Mucosa of gallbladder (tissue), 1 donor: ENCODE data around the gene AMER1. TPM values are rescaled to one million over a fixed set of nuclear protein-coding genes. Genes with fewer than 3 reads are reported as not detected.
"Not testable (repeated sequence)": the region's sequence is repeated elsewhere in the genome, so short reads cannot be mapped to it uniquely, and the experiment has no call there.

Experiments used
- DNase-seq: peaks from one replicate; pipeline ENCODE4 v3.0.0-alpha.2; 2020; ENCODE audit warnings: low spot score
- total RNA-seq: library from RNA; stranded (reverse); gene quantifications from one replicate; pipeline ENCODE4 v1.2.1, GENCODE V29; 2021
- donor health status: DM: no; HTN: no; CAD: no.

The AMER1 gene
- total RNA-seq: 6.0 TPM

GRCh38 chrX:64205441-64205734, at the start of gene AMER1:
Gene AMER1, minus strand, starts transcription at chrX:64205708. Its CDS starts 12,422 bp downstream, at chrX:64193286.
- no peak for DNase-seq

GRCh38 chrX:64230123-64230970, 24.8 kb upstream of the AMER1 start, which contains the start of gene ASB12:
Gene ASB12, minus strand, starts transcription at chrX:64230607. Its CDS starts 4,957 bp downstream, at chrX:64225650.
- DNase-seq: no peak

- DNase-seq: no peak
These were observed 23.6 kb upstream of the AMER1 start for GRCh38 chrX:64229154-64229553.

GRCh38 chrX:64218023-64218422, 12.5 kb upstream of the AMER1 start:
- DNase-seq: no peak

- not testable (repeated sequence) for DNase-seq
These were observed 8.5 kb upstream of the AMER1 start for GRCh38 chrX:64213989-64214388.

- DNase-seq: no peak
These were observed 1.2 kb upstream of the AMER1 start for GRCh38 chrX:64206556-64207162.

- peak; percentile 94 for DNase-seq
These were observed 410 bp upstream of the AMER1 start for GRCh38 chrX:64205735-64206501.

GRCh38 chrX:64204701-64205440, 637 bp downstream of the AMER1 start:
- DNase-seq: peak; percentile 11

- peak; percentile 16 for DNase-seq
These were observed 1.3 kb downstream of the AMER1 start for GRCh38 chrX:64204252-64204651.

GRCh38 chrX:64202808-64203325, 2.6 kb downstream of the AMER1 start:
- no peak for DNase-seq

GRCh38 chrX:64198036-64198435, 7.5 kb downstream of the AMER1 start:
- no peak for DNase-seq

- DNase-seq: no peak
These were observed 8.9 kb downstream of the AMER1 start for GRCh38 chrX:64196606-64197005.

- no peak for DNase-seq
These were observed 9.6 kb downstream of the AMER1 start for GRCh38 chrX:64195862-64196261.

GRCh38 chrX:64192673-64193072, 12.8 kb downstream of the AMER1 start:
- no peak for DNase-seq

GRCh38 chrX:64192040-64192439, 13.5 kb downstream of the AMER1 start:
- no peak for DNase-seq

- no peak for DNase-seq
These were observed 14.1 kb downstream of the AMER1 start for GRCh38 chrX:64191281-64192010.

GRCh38 chrX:64190136-64190740, 15.3 kb downstream of the AMER1 start:
- DNase-seq: no peak

- DNase-seq: no peak
These were observed 16.6 kb downstream of the AMER1 start for GRCh38 chrX:64188901-64189300.

- DNase-seq: no peak
These were observed 17.8 kb downstream of the AMER1 start for GRCh38 chrX:64187762-64188150.

GRCh38 chrX:64186974-64187761, 18.3 kb downstream of the AMER1 start:
- DNase-seq: no peak
